ENCODE results near the gene PKDCC.

Gene PKDCC

DNA sequence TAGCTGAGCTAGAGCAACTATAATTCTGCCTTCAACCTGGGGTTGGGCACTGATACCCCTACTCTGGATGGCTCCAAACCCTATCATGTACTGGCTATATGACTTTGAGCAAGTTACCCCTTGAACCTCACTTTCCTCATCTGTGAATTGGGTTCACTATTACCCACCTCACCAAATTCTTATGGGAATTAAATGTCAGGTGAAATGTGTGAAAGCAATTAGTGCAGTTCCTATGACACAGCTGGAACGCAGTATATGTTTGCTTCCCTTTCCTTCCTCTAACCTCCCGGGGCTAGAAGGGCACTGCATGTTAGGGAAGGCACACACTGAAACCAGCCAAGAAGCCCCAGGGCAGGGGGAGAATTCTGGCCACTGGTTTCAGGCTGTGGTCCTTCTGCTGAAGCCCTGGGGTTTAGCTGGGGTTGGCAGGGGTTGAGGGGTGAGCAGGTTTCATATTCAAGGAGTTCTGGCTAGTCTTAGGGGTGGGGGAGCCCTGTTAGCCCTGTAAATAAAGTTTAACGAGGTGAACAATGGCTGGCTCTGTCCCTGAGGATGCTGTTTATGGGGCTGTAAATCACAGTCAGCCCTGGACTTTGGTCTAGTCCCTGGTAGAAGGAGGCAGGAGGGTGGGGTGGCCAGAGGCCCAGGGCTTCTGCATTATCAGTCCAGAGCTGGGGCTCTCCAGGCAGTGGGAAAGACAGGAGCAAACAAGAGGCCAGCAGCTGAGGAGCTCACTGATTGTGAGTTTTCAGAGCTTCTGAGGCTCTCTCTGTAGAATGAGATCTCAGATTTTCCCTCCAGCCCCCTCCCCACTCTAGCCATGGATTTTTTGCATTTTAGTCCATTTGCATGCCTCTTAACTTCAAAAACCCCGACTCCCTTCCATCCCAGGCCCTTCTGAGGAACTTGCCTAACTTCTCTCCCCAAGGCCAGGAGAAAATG is 8.0 kb downstream of the PKDCC start:
- TF ChIP-seq CTCF (IDR thresholded peaks at IDR 0.05; ENCODE audit: extremely low read depth, missing control alignments), result no peak
- DNase-seq (ENCODE audit: low spot score), result no peak

DNA sequence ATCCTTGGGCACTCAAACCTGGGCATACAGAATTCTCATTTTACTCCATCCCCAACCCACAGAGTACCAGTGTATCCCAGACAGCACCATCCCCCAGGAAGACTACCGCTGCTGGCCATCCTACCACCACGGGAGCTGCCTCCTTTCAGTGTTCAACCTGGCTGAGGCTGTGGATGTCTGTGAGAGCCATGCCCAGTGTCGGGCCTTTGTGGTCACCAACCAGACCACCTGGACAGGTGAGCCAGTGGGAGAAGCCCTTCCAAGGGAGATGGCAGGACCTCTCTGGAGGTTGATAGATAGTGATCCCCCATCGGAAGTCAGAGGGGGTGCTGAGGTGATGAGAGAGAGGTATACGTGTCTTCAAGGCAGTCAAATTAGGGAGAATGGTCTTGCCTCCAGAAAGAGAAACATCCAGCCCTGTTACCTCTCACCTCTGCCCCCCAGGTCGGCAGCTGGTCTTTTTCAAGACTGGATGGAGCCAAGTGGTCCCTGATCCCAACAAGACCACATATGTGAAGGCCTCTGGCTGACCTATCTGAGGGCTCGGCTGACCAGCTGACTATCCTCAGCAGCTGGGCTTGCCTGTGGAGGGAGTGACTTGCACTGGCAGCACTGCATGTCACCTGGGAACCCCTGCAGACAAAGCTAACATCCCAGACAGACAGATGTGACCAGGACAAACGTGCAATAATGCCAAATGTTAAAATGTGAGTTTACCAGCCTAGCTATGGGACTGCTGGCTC is 9.5 kb downstream of the PKDCC start:
- no peak for DNase-seq (ENCODE audit: low spot score)
- TF ChIP-seq CTCF (IDR thresholded peaks at IDR 0.05; ENCODE audit: extremely low read depth, missing control alignments), result no peak

- DNase-seq (ENCODE audit: low spot score), result no peak
- no peak for TF ChIP-seq CTCF (IDR thresholded peaks at IDR 0.05; ENCODE audit: extremely low read depth, missing control alignments)
Measured at GRCh38 chr2:42057902-42058450, 10.2 kb downstream of the PKDCC start.

- TF ChIP-seq CTCF (IDR thresholded peaks at IDR 0.05; ENCODE audit: extremely low read depth, missing control alignments), result no peak
- DNase-seq (ENCODE audit: low spot score), result no peak
Measured at GRCh38 chr2:42059261-42059898, 11.6 kb downstream of the PKDCC start.

DNA sequence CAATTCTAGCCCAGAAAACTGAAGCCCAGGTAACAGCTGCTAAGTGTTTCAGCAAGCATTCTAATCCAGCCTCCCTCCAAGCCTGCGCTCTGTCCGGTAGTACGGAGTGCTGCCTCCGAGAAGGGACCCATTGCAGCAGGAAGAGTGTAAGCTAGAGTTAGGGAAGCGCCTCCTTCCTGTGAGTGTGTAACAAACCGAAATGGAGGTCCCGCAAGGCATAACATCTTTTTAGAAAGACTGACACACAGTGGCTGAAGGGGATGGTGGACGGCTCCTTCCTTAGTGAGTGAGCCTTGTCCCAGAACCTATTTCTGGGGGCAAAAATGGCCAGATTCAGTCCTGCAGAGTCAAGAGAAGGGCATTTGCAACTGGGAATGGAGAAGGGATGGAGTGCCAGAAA is 12.2 kb downstream of the PKDCC start:
- no peak for TF ChIP-seq CTCF (IDR thresholded peaks at IDR 0.05; ENCODE audit: extremely low read depth, missing control alignments)
- no peak for DNase-seq (ENCODE audit: low spot score)

DNA sequence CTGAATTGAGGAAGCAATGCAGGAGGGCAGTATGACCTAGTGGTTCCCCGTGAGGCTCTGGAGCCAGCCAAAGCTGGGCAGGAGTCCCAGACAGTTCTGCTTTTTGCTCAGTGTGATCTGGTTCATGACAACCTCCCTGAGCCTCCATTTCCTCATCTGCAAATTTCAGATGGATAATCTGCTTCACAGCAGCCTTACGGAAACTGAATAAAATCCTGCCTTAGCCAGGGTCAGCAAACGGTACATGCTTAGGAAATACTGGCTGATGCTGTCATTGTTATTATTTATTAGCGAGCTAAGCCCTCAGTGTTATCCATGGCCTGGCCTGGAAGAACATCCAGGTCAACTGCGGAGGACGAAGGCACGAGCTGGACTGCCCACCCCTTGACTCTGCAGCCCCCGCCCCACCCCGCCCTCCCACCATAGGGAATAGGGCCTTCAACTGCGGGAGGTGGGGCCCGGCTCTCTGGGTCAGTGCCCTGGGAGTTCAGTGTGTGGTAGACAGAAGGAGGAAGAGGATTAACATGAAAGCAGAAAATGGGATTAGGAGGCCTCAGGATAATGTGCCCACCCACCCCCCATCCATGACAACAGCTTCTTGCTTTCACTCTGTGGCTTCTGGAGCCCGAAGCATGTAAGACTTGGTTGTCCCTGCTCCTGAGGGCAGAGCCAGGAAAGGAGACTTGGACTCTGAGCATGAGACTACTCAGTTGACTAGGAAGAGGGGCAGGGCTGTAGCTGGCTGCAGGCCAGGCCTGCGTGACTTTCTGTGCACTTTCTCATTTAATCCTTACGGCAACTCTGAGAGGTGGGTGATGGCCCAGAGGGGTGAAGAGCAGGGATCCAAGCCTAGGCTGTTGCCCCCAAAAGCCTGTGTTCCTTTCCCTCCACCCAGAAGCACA is 13.1 kb downstream of the PKDCC start:
- TF ChIP-seq CTCF (IDR thresholded peaks at IDR 0.05; ENCODE audit: extremely low read depth, missing control alignments), result no peak
- DNase-seq (ENCODE audit: low spot score), result no peak

Measured in GM20000 (cell line).